NB4 (cell line): ENCODE measurements around the gene FAM193A.
"Not testable (repeated sequence)": the region's sequence is repeated elsewhere in the genome, so short reads cannot be mapped to it uniquely, and the experiment has no call there.

Source experiments
- DNase-seq: peaks from one replicate; pipeline ENCODE4 v3.0.0; 2010; ENCODE audit warnings: low read depth
- H3K4me3 ChIP-seq: one replicate; pipeline ENCODE4 v1.5.1; 2011; ENCODE audit warnings: mild to moderate bottlenecking, low read depth, low read length, moderate library complexity
- MYC ChIP-seq: IDR thresholded peaks from 2 replicates; pipeline ENCODE4 v1.6.1; 2011; ENCODE audit warnings: low read depth, low read length
- POLR2A ChIP-seq: IDR thresholded peaks from 2 replicates; pipeline ENCODE4 v1.6.1; 2011; ENCODE audit warnings: mild to moderate bottlenecking; ENCODE audit not compliant: insufficient read length; ENCODE audit errors: extremely low read depth
- TF ChIP-seq, protein P1 (sequence below): IDR thresholded peaks from one replicate; pipeline ENCODE4 v1.5.1; 2012; ENCODE audit warnings: low read depth, low read length
- TF ChIP-seq, protein P2 (sequence below): IDR thresholded peaks from 2 replicates; pipeline ENCODE4 v1.6.1; 2011; ENCODE audit warnings: low read depth, low read length

The FAM193A gene

DNA sequence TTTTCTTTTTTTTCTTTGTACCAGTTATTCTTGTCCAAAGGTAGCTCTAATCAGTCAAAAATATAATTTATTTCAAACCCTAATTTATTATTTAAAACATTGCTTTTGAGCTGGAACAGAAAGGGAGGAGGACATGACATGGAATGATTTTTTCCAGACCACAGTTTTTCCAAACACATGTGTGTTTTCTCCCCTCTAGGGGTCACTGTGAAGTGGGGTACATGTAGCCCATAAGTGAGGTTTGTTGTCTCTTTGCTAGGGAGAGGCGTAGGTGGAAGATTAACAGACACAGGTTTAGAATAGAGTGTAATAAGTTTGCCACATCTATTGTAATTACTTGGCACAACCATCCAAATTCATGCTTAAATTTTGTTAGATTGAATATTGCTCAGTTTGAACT lies 136.7 kb downstream of the FAM193A start:
- H3K4me3 ChIP-seq = no peak overlapping the region
- TF ChIP-seq MYC = no peak
- TF ChIP-seq, protein P1, sequence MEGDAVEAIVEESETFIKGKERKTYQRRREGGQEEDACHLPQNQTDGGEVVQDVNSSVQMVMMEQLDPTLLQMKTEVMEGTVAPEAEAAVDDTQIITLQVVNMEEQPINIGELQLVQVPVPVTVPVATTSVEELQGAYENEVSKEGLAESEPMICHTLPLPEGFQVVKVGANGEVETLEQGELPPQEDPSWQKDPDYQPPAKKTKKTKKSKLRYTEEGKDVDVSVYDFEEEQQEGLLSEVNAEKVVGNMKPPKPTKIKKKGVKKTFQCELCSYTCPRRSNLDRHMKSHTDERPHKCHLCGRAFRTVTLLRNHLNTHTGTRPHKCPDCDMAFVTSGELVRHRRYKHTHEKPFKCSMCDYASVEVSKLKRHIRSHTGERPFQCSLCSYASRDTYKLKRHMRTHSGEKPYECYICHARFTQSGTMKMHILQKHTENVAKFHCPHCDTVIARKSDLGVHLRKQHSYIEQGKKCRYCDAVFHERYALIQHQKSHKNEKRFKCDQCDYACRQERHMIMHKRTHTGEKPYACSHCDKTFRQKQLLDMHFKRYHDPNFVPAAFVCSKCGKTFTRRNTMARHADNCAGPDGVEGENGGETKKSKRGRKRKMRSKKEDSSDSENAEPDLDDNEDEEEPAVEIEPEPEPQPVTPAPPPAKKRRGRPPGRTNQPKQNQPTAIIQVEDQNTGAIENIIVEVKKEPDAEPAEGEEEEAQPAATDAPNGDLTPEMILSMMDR = peak; percentile 52
- peak; percentile 29 for DNase-seq

DNA sequence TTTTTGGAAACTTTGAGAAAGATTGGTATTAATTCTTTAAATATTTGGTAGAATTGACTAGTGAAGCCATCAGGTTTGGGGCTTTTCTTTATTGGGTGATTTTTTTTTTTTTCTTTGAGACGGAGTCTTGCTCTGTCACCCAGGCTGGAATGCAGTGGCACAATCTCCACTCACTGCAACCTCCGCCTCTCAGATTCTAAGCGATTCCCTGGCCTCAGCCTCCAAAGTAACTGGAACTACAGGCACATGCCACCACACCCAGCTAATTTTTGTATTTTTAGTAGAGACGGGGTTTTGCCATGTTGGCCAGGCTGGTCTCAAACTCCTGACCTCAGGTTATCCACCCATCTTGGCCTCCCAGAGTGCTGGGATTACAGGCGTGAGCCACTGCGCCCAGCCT lies 143.3 kb downstream of the FAM193A start:
- not testable (repeated sequence) for H3K4me3 ChIP-seq, DNase-seq

DNA sequence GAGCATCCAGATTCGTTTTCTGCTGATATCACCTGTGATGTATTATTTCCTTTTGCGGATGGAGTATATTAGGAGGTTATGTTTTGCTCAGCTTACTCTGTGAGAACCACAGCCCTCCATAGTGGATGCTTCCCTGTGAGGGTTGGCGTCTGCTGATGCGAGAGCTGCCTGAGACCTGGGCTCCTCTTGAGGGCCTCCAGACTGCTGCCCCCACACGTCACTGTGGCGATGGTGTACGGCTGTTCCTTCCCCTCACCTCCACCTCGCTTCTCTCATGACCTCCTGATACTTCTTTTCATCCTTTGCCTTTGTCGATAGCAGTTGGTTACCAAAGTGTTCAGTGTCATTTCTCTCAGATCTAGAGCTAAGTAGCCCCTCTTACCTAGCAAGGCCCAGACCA lies 148.0 kb downstream of the FAM193A start:
- DNase-seq = no peak
- no peak overlapping the region for H3K4me3 ChIP-seq
- TF ChIP-seq, protein P2, sequence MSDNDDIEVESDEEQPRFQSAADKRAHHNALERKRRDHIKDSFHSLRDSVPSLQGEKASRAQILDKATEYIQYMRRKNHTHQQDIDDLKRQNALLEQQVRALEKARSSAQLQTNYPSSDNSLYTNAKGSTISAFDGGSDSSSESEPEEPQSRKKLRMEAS = no peak
- TF ChIP-seq POLR2A = no peak
- TF ChIP-seq, protein P1 = no peak

DNA sequence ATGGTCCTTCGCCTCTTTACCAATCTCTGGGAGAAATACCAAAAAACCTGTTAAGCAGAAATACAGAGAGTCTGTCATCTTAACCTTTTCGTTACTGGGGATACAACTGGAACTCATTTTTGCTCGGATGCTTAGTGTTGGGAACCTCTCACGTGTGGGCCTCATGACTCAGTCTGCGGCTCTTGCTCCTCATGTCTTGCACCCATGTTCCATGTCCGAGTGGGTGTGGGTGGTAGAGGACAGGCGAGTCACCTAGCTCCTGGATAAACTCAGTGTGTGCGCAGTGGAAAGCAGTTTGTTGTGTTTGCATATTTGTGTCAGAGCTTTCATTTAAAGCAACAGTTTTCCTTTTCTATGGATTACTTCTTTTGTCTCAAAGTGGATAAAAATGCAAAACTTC lies 149.1 kb downstream of the FAM193A start:
- TF ChIP-seq, protein P2 = no peak
- TF ChIP-seq POLR2A (no peak), MYC (no peak)
- TF ChIP-seq, protein P1 = no peak
- DNase-seq = no peak

DNA sequence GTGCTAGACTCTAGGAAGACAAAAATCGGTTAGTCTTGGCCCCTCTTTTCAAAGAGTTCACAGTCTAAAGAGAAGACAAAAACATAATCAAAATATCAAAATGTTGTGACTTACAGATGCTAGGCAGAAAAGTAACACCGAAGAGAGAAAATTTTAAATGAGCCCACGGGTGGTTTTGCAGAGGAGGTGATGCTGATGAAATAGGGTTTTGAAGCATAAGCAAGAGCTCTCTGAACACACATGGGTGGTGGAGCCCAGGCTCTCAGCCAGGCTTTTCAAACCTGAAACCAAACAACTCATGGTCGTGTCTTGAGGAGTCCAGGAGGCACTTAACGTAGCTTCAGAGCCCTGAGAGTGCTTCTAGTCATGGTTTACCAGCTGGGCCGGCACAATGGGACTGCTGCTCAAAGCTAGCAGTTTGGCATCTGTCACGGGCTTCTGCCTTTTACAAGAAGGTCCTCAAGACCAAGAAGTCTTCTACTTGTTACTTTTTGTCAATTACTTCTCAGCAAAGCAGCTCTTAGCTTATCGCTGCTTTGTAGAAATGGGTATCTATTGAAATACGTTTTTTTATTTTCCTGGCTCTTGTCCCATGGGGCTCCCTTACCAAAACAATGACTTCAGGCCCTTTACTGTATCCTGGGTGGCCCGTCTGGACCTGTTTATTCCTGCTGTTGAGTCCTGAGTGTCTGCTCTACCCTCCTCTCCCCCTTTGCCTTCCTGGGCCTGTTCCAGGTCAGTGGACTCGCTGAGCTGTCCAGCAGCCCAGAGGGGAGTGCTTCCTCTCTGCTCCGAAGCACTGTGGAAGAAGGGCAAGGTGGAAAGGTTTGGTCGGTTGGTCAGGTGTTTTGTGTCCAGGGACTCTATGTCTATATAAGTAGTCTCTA lies 150.2 kb downstream of the FAM193A start:
- no peak for DNase-seq
- H3K4me3 ChIP-seq = no peak overlapping the region
- TF ChIP-seq, protein P2 = no peak
- TF ChIP-seq MYC (no peak), POLR2A (no peak)
- TF ChIP-seq, protein P1 = no peak

More for the DNA sequence above, 149.1 kb downstream of the FAM193A start:
- no peak overlapping the region for H3K4me3 ChIP-seq

DNA sequence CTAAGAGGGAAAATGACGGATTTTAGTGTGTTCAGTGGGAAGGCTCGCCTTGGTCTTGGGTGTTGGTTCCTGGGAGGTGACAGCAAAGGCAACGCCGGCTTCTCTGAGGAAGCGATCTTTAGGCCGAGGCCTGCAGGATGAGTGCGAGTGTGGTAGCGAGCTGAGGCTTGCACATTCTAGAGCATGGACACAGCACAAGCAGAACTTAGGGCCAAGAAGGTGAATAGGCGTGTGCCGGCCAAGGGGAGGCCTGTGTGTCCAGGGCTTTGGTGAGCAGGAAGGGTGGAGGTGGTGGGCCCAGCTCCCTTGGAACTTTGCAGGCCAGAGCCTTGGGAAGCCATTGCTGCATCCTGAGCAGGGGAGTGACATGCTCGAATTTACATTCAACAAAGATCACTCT lies 151.8 kb downstream of the FAM193A start:
- no peak for DNase-seq
- no peak overlapping the region for H3K4me3 ChIP-seq
- TF ChIP-seq POLR2A = no peak
- TF ChIP-seq, protein P1 = no peak

DNA sequence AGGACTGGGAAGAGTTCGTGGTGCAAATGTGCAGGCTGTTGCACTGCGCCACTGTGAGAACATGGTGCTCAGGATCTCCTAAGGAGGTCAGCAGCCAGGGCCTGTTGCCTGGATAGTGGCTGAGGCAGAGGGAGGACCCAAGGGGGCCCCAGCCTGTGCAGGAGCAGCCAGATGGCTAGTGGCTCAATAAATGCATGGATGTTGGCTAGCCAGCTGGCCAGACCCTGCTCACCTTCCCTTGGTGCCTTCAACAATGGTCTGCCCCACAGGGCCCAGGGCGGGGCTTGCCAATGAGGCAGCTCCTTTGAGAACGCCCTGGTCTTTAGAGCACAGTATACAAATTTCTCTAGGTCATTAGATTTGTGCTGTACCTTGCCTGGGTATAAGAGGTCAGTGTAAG lies 152.2 kb downstream of the FAM193A start:
- DNase-seq = no peak
- no peak for TF ChIP-seq MYC
- TF ChIP-seq, protein P2 = no peak
- TF ChIP-seq POLR2A = no peak
- TF ChIP-seq, protein P1 = no peak

More for the DNA sequence above, 152.2 kb downstream of the FAM193A start:
- H3K4me3 ChIP-seq = no peak overlapping the region
